Stimulated activated CD4-positive, alpha-beta T cell treated with anti-CD3 and anti-CD28 coated beads, TNF-alpha, amount 100 ng/mL, for 24 hours (primary cell): Measurements from ENCODE around the gene FOXA1.
"Not testable (repeated sequence)": the region's sequence is repeated elsewhere in the genome, so short reads cannot be mapped to it uniquely, and the experiment has no call there.

ENCODE experiments used
- DNase-seq, 3 experiments: peaks; one replicate each; pipeline ENCODE4 v3.0.0-alpha.2; 2020; ENCODE audit warnings: low read depth in 3 of 3

The FOXA1 gene

DNA sequence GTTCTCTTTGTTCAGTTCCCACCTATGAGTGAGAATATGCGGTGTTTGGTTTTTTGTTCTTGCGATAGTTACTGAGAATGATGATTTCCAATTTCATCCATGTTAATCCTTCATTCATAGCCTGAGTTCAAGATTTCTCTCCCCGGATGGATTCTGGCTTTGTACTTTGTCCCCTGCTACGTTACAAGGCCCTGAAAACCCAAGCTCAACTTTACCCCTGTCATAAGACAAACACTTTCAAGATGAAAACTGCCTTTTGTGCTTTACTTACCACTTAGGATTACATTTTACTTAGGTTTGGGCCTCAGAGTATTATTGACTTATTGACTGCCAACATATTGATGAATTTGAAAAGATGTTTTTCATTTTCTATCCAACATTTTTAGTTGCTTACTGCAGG is 36.3 kb downstream of the FOXA1 start:
- DNase-seq: no peak

DNA sequence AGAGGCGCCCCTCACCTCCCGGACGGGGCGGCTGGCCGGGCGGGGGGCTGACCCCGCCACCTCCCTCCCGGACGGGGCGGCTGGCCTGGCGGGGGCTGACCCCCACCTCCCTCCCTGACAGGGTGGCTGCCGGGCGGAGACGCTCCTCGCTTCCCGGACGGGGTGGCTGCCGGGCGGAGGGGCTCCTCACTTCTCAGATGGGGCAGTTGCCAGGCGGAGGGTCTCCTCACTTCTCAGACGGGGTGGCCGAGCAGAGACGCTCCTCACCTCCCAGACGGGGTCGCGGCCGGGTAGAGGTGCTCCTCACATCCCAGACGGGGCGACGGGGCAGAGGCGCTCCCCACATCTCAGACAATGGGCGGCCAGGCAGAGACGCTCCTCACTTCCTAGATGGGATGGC is 39.5 kb downstream of the FOXA1 start:
- DNase-seq: not testable (repeated sequence)

DNA sequence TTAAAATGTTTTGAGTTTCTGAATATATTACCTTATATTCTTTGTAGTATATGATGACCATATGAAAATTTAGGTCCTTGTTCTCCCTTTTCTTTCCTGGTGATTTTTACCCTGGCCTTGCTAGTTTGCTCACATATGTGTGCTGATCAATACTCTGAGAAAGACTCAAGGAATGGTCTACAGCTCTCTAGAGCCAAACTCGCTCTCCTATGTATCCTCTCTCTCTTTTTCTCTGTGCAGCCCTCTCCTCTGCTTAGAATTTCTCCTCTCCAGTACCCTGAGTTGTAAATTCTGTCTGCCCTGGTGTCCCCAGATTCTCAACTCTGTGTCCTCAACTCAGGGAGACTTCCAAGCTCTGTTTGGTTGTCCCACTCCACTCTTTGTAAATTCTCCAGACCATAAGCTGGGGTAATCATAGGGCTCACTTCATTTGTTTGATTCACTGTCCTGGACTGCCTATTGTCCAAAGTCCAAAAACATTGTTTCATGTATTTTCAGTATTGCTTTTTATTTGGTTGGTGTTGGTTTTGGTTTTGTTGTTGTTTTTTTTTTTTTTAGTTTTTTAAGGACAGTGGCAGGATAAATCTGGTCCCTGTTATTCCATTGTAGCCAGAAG is 41.0 kb downstream of the FOXA1 start:
- DNase-seq: no peak

DNA sequence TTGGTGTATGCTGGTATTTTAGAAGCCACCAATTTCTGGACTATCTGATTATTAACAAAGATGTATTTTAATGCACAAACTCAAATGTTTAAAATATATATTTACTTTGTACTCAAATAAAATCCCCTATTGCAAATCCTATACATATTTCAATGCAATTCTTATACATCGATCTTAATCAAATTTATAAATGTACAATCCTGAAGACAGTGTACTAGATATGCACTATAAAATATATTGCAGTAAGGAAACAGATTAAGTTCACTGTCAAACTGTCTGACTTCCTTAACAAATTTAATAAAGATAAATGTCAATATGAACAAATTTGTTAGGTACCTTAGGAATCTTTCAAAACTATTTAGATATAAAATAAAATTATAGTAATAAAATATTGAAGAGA is 43.9 kb downstream of the FOXA1 start:
- DNase-seq: no peak

DNA sequence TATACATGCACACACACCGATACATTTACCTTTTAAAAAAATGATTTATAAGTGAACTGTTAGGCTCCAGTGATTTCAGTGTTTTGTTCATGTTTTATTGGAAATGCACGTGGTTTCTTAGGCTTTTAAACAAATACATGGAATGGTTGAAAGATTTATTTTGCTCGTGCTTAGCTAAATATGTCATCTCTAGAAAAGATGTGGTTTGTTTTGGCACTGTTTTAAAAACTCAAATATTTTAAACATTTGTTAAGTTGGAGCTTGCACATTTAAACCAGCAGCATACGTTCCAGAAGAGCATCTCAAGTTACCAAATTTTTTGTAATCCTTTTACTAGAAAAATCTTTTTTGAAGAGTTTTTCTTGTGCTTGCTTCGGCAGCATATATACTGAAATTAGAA is 44.5 kb downstream of the FOXA1 start:
- DNase-seq: no peak

DNA sequence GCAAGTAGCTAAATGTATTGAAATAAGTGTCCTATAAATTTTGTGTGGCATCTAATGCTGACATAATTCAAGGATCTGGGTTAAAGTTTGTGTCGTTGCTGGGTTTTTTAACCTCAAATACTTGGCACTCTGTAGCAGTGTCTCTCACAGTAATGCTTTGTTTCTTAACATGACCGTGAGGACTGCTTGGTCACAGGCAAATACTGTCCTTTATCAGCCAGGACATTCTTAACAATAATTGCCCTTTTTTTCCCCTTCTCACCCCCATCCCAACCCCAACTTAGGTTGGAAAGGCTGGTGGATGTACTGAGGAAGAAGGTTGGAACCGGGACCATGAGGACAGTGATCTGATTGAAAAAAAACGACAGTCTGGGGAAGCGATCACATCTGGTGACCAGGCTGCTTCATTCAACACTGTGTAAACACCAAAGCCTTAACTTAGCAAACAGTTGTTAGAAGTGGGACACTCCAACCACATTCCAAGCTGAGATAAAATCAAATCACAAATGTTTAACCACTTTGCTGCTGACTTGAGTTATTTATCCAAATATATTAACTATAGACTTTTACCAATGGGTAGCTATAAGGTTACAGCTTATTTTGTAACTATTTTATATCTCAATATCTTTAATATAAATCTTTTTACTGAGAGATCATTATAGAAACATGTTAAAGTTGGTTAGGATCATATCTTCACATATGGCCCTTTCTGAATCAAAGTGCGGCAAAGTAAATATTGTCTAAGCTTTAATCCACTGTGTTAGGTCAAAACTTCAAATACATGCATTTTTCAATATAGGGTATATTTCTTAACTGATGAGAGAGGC is 48.2 kb downstream of the FOXA1 start:
- DNase-seq: no peak

DNA sequence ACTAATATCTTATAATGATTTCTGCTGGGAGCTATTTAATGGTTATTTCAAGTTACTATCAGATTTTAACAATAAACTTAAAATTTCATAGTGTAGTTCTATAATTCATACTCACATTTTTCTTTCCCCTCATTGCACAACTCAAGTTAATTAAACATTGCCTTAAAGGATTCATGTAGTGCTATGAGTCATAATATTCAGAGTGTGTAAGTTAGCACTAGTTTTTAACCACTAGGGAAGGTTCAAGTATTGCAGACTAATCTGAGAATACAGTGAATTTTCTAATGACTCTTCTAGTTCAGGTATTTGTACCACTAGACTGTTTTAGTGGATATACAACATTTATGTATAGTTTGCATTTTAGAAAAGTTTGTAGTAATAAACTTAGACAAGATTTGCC is 49.9 kb downstream of the FOXA1 start:
- no peak for DNase-seq

DNA sequence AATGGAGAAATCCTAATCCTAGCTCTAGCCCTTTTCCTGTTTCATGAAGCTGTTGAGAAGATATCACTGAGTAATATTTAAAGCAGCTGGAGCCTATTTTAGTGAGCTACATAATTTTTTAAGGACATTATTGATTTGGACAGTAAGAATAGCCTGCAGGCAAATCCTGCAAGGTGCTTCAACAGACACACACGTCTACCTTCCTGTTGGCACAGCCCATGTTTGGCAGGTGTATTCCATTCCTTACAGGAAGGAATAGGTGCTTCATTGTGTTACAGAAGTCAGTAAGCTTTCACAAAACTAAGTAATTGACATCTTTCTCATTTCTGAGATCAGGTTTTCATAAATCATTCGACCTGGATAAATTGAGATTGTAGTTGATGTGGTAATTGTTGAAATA is 50.6 kb downstream of the FOXA1 start:
- no peak for DNase-seq

DNA sequence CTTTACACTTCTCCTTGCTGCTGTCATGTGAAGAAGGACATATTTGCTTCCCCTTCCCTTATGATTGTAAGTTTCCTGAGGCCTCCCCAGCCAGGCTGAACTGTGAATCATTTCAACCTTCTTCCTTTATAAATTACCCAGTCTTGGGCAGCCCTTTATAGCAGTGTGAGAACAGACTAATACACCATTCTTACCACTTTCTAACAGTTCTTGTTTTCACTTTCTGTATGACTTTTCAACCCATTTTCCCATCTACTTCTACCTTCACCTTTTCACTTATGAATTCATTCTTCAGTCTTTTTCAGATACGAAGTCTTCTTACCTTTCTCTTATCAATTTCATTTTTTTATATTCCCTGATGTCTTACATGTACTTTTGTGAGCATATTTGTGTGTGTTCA is 55.1 kb downstream of the FOXA1 start:
- DNase-seq: no peak
